PC-9 (cell line): Measurements from ENCODE around the gene DNAH2.

Source experiments
- EZH2 ChIP-seq: fragments of 200-600 bp; sonication (generic); IDR thresholded peaks from 2 replicates; pipeline ENCODE4 v1.8.0; 2017; ENCODE audit warnings: antibody characterized with exemption, low read depth
- TF ChIP-seq, protein P1 (sequence below): fragments of 200-600 bp; sonication (generic); conservative IDR thresholded peaks from 2 replicates; pipeline ENCODE4 v1.6.1; 2017; ENCODE audit warnings: mixed run types, antibody characterized with exemption, mild to moderate bottlenecking, moderate library complexity

DNA sequence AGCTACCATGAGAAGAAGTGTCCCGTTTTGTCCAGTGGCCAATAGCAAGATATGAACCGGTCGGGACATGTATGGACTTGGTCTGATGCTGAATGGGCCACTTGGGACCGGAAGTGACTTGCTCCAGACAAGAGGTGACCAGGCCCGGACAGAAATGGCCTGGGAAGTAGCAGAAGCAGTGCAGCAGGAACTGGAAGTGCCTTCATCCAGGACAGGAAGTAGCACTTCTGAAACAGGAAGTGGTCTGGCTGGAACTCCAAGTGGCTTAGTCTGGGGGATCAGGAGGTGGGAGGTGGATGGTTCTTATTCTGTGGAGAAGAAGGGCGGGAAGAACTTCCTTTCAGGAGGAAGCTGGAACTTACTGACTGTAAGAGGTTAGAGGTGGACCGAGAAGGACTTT, 7.2 kb upstream of the DNAH2 start:
- TF ChIP-seq, protein P1, sequence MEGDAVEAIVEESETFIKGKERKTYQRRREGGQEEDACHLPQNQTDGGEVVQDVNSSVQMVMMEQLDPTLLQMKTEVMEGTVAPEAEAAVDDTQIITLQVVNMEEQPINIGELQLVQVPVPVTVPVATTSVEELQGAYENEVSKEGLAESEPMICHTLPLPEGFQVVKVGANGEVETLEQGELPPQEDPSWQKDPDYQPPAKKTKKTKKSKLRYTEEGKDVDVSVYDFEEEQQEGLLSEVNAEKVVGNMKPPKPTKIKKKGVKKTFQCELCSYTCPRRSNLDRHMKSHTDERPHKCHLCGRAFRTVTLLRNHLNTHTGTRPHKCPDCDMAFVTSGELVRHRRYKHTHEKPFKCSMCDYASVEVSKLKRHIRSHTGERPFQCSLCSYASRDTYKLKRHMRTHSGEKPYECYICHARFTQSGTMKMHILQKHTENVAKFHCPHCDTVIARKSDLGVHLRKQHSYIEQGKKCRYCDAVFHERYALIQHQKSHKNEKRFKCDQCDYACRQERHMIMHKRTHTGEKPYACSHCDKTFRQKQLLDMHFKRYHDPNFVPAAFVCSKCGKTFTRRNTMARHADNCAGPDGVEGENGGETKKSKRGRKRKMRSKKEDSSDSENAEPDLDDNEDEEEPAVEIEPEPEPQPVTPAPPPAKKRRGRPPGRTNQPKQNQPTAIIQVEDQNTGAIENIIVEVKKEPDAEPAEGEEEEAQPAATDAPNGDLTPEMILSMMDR, result no peak
- no peak for TF ChIP-seq EZH2
